ACHN (cell line): ENCODE data around the gene MEGF9.

ENCODE experiments used
- DNase-seq: peaks from one replicate; pipeline ENCODE4 v3.0.0-alpha.2; 2015
- in situ Hi-C: cut with HindIII; loops from 2 replicates; pipeline ENCODE4 v1.10.0; 2017; ENCODE audit warnings: low sequenced_read_pairs, low pct_ligation_motif_present, low pct_unique_long_range_greater_than_20kb

The MEGF9 gene

GRCh38 chr9:120609636-120610035, 104.6 kb downstream of the MEGF9 start:
- in situ Hi-C loops: no loop called here
- no peak for DNase-seq

- no peak for DNase-seq
- in situ Hi-C loops: no loop called here
Observed at GRCh38 chr9:120608421-120608820, 105.8 kb downstream of the MEGF9 start.

GRCh38 chr9:120603591-120603990, 110.7 kb downstream of the MEGF9 start:
- DNase-seq: peak; percentile 20
- in situ Hi-C loops: no loop called here

GRCh38 chr9:120603010-120603409, 111.3 kb downstream of the MEGF9 start:
- in situ Hi-C loops: no loop called here
- no peak for DNase-seq

GRCh38 chr9:120593955-120594277, 120.4 kb downstream of the MEGF9 start:
- DNase-seq: no peak
- in situ Hi-C loops: no loop called here

- in situ Hi-C loops: no loop called here
- no peak for DNase-seq
Observed at GRCh38 chr9:120593250-120593954, 120.9 kb downstream of the MEGF9 start.

- in situ Hi-C loops: no loop called here
- DNase-seq: no peak
Observed at GRCh38 chr9:120592210-120592609, 122.1 kb downstream of the MEGF9 start.

GRCh38 chr9:120587328-120587727, 126.9 kb downstream of the MEGF9 start:
- in situ Hi-C loops: no loop called here
- no peak for DNase-seq

GRCh38 chr9:120583958-120584369, 130.3 kb downstream of the MEGF9 start:
- DNase-seq: no peak
- in situ Hi-C loops: no loop called here

- in situ Hi-C loops: no loop called here
- DNase-seq: peak; percentile 97
Observed at GRCh38 chr9:120580051-120580896, 134.0 kb downstream of the MEGF9 start, which contains the start of gene CDK5RAP2. Gene CDK5RAP2 (minus strand): TSS chr9:120580167. CDS start chr9:120579978, 189 bp downstream.

GRCh38 chr9:120579139-120580050, 134.9 kb downstream of the MEGF9 start:
- in situ Hi-C loops: no loop called here

GRCh38 chr9:120574473-120574872, 139.8 kb downstream of the MEGF9 start:
- in situ Hi-C loops: no loop called here
- DNase-seq: no peak

More at GRCh38 chr9:120579139-120580050, 134.9 kb downstream of the MEGF9 start:
- peak; percentile 28 for DNase-seq

GRCh38 chr9:120572472-120572871, 141.8 kb downstream of the MEGF9 start:
- DNase-seq: no peak
- in situ Hi-C loops: no loop called here

GRCh38 chr9:120571443-120572257, 142.6 kb downstream of the MEGF9 start:
- DNase-seq: no peak
- in situ Hi-C loops: no loop called here

- in situ Hi-C loops: no loop called here
- no peak for DNase-seq
Observed at GRCh38 chr9:120570296-120570695, 144.0 kb downstream of the MEGF9 start.

GRCh38 chr9:120569556-120569955, 144.7 kb downstream of the MEGF9 start:
- in situ Hi-C loops: no loop called here
- DNase-seq: no peak

GRCh38 chr9:120568816-120569215, 145.5 kb downstream of the MEGF9 start:
- in situ Hi-C loops: no loop called here
- no peak for DNase-seq

- in situ Hi-C loops: no loop called here
- DNase-seq: no peak
Observed at GRCh38 chr9:120567874-120568273, 146.4 kb downstream of the MEGF9 start.
